HFFc6 (cell line): ENCODE results near the gene NATD1. TPM values are rescaled to one million over a fixed set of nuclear protein-coding genes. Genes with fewer than 3 reads are reported as not detected.

Source experiments
- DNase-seq: peaks from one replicate; pipeline ENCODE4 v3.0.0-alpha.2; 2018
- H3K27ac Mint-ChIP-seq: 2 replicates; pipeline ENCODE4 v1.8.0; 2020; ENCODE audit warnings: mild to moderate bottlenecking, mixed read lengths
- H3K27me3 Mint-ChIP-seq: 2 replicates; pipeline ENCODE4 v1.8.0; 2021; ENCODE audit warnings: mild to moderate bottlenecking, moderate library complexity, mixed read lengths; ENCODE audit not compliant: insufficient read depth
- H3K36me3 Mint-ChIP-seq: 2 replicates; pipeline ENCODE4 v1.8.0; 2021; ENCODE audit warnings: low read depth, mixed read lengths
- H3K4me1 Mint-ChIP-seq: 2 replicates; pipeline ENCODE4 v1.8.0; 2020; ENCODE audit warnings: low read depth, mixed read lengths
- H3K4me3 Mint-ChIP-seq: 2 replicates; pipeline ENCODE4 v1.8.0; 2020; ENCODE audit warnings: mild to moderate bottlenecking, moderate library complexity, mixed read lengths
- H3K9me3 Mint-ChIP-seq: 2 replicates; pipeline ENCODE4 v1.8.0; 2020; ENCODE audit warnings: mild to moderate bottlenecking, mixed read lengths
- total RNA-seq, 6 experiments: library from RNA; stranded (reverse); fragmentation: NEBNext Ultra II Directional; extraction: Animal tissue kit (Norgen Biotek cat#: 25700); gene quantifications; 2 replicates in 1 of 6; 3 replicates in 5 of 6; pipeline ENCODE4 v1.2.3, GENCODE V29; 2021
- TF ChIP-seq, protein P1 (sequence below): fragments of 200-600 bp; sonication (generic); IDR thresholded peaks from 2 replicates; pipeline ENCODE4 v1.5.0; 2021; ENCODE audit warnings: antibody characterized with exemption, mild to moderate bottlenecking

The NATD1 gene
- total RNA-seq, 6 experiments from 2014 or later: 3.7 to 7.9 (median 4.1) TPM

DNA sequence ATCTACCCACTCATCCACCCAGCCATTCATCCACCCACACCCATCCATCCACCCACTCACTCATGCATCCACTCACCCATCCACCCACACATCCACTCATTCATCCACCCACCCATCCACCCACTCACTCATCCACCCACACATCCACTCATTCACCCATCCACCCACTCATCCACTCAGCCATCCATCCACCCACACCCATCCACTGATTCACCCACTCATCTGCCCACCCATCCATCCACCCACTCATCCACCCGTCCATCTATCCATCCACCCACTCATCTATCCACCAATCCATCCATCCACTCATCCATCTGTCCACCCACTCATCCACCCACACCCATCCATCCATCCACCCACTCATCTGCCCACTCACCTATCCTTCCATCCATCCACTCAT, 17.3 kb downstream of the NATD1 start:
- Mint-ChIP-seq H3K4me3 (no peak overlapping the region), H3K4me1 (peaks cover 7% of the 10 kb centered on the region; the same call in 1 of the 2 replicates), H3K36me3 (peaks cover 6% of the 10 kb centered on the region), H3K9me3 (peaks cover 9% of the 10 kb centered on the region; the same call in 1 of the 2 replicates), H3K27me3 (peaks cover 10% of the 10 kb centered on the region), H3K27ac (no peak overlapping the region; the same call in 1 of the 2 replicates)
- DNase-seq: no peak
- TF ChIP-seq, protein P1, sequence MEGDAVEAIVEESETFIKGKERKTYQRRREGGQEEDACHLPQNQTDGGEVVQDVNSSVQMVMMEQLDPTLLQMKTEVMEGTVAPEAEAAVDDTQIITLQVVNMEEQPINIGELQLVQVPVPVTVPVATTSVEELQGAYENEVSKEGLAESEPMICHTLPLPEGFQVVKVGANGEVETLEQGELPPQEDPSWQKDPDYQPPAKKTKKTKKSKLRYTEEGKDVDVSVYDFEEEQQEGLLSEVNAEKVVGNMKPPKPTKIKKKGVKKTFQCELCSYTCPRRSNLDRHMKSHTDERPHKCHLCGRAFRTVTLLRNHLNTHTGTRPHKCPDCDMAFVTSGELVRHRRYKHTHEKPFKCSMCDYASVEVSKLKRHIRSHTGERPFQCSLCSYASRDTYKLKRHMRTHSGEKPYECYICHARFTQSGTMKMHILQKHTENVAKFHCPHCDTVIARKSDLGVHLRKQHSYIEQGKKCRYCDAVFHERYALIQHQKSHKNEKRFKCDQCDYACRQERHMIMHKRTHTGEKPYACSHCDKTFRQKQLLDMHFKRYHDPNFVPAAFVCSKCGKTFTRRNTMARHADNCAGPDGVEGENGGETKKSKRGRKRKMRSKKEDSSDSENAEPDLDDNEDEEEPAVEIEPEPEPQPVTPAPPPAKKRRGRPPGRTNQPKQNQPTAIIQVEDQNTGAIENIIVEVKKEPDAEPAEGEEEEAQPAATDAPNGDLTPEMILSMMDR: no peak

DNA sequence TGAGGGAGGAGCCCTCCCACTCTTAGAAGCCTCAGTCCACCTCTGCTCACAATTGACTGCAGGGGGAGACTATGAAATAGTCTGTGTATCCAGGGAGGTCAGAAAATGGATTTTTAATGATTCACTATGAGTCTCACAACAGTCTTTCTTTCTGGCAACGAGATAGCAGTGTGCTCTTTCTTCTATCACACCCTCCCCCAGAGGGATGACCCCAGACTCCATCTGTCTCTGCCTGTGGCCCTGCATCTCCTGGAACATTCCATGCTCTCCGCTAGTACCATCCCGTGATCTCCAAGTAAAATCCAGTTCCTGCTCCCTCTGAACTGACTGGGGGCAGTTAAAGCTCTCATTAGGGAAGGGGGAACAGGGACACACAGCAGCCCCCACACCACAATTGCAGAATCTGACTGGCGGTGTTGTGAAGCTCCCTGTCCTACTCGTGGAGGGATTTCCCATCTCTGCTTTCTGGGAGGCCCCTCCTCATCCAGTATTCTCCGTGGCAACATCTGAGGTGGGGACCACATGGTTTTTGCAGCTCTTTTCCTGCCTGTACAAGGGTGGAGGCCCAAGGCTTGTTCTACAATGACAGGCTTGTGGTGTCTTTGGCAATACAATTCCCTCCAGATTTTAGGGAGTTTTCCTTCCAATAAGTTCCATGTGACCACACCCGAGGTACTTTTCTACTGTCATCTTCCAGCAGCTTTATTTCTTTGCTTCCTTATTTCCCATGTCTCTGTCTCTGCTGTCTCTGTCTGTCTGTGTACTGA, 19.4 kb downstream of the NATD1 start:
- H3K9me3 Mint-ChIP-seq: peaks cover 9% of the 10 kb centered on the region; the same call in 1 of the 2 replicates
- peaks cover 6% of the 10 kb centered on the region for H3K36me3 Mint-ChIP-seq
- no peak for DNase-seq
- TF ChIP-seq, protein P1: no peak
- H3K27me3 Mint-ChIP-seq: peaks cover 8% of the 10 kb centered on the region
- H3K4me1 Mint-ChIP-seq: peaks cover 7% of the 10 kb centered on the region; the same call in 1 of the 2 replicates
- H3K27ac Mint-ChIP-seq: no peak overlapping the region
- no peak overlapping the region for H3K4me3 Mint-ChIP-seq

DNA sequence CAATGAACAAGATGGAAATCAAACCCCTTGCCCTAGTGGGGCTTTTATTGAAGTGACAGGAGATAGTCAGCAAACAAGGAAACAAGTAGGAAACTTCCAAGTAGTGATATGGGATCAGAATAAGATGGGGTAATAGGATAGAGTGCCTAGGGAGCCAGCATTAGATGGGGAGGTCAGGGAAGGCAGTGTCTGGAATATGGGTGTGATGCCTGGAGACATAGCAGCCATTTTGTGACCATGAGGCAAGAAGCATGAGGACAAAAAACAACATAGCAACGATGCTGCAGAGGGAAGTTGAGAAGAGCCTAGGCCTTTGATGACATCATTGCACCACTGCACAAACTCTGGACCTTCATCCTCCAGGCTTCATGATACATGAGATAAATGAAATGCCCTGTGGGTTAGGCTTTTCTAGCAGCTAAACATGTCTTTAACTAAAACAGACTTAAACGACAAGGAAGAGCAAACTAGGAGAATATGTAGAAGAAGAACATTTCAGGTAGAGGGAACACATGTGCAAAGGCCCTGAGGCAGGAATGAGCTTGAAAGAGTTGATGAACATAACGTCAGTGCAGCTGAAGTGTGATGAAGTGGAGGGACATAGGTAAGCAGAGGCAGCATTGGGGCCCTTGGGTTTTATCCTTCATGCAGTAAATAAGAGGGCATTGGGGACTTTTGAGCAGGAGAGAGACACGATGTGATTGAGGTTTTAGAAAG, 21.0 kb downstream of the NATD1 start:
- no peak overlapping the region for H3K4me3 Mint-ChIP-seq
- no peak for DNase-seq
- H3K36me3 Mint-ChIP-seq: peaks cover 6% of the 10 kb centered on the region
- peaks cover 9% of the 10 kb centered on the region; the same call in 1 of the 2 replicates for H3K9me3 Mint-ChIP-seq
- TF ChIP-seq, protein P1: no peak
- no peak overlapping the region for H3K27ac Mint-ChIP-seq
- peaks cover 3% of the 10 kb centered on the region for H3K27me3 Mint-ChIP-seq
- H3K4me1 Mint-ChIP-seq: peaks cover 7% of the 10 kb centered on the region; the same call in 1 of the 2 replicates

DNA sequence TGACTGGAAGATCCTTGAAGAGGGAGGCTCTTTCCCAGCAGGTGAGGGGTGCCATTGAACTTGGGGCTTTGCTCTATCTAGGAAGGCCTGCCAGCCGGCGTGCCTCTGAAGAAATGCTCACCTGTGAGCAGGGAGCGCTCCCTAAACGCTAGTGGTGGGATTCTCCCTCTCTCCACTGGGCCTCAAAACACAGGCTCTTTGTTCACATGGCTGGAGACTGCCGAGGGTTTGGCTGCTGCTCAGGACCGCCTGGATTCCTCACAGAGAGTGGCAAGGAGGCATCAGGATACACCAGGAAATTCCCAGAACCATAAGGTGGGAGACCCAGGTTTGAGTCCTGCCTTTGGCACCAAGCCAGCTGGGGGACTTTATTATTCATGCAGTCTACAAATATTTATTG, 21.7 kb downstream of the NATD1 start:
- peaks cover 3% of the 10 kb centered on the region for H3K27me3 Mint-ChIP-seq
- peaks cover 6% of the 10 kb centered on the region for H3K36me3 Mint-ChIP-seq
- TF ChIP-seq, protein P1: no peak
- peaks cover 9% of the 10 kb centered on the region; the same call in 1 of the 2 replicates for H3K9me3 Mint-ChIP-seq
- H3K27ac Mint-ChIP-seq: no peak overlapping the region
- H3K4me3 Mint-ChIP-seq: no peak overlapping the region
- DNase-seq: no peak
- H3K4me1 Mint-ChIP-seq: peaks cover 7% of the 10 kb centered on the region; the same call in 1 of the 2 replicates

DNA sequence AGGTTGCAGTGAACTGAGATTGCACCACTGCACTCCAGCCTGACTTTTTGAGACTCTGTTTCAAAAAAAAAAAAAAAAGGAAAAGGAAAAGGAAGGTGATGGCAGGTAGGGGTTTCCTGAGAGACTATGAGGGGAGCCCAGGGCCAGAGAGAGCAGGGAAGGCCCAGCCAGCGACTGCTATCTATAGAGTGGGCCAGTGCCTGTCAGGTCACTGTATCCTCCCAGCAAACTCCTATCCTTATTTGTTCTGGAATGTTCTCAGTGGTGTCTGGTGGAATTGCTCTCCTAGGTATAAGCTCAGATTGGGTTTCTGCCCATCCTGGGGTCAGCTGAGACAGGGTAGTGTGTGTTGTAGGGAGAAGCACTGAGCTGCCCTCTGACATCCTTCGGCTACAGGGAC, 24.4 kb downstream of the NATD1 start:
- Mint-ChIP-seq H3K9me3 (peaks cover 9% of the 10 kb centered on the region; the same call in 1 of the 2 replicates), H3K27ac (no peak overlapping the region), H3K4me1 (peaks cover 6% of the 10 kb centered on the region; the same call in 1 of the 2 replicates), H3K27me3 (no peaks in the 10 kb centered on the region; the same call in none of the 2 replicates), H3K36me3 (peaks cover 6% of the 10 kb centered on the region), H3K4me3 (no peak overlapping the region)
- TF ChIP-seq, protein P1: no peak
- no peak for DNase-seq
